GM21528 (cell line): ENCODE measurements around the gene CYSTM1.
"Not testable (repeated sequence)": the region's sequence is repeated elsewhere in the genome, so short reads cannot be mapped to it uniquely, and the experiment has no call there.

Experiments used
- ATAC-seq: cut with Tn5 transposase; IDR thresholded peaks from one replicate; pipeline ENCODE4 v1.9.1; 2021; ENCODE audit warnings: mild to moderate bottlenecking, moderate library complexity; ENCODE audit not compliant: unreplicated experiment, low FRiP score

CYSTM1 gene

GRCh38 chr5:140148508-140148907 is 26.5 kb upstream of the CYSTM1 start:
- ATAC-seq = no peak

GRCh38 chr5:140150201-140150600 is 24.8 kb upstream of the CYSTM1 start:
- no peak for ATAC-seq

GRCh38 chr5:140151144-140152021 is 23.6 kb upstream of the CYSTM1 start:
- ATAC-seq = no peak

- ATAC-seq = no peak
Measured at GRCh38 chr5:140152022-140152999, 22.7 kb upstream of the CYSTM1 start.

- ATAC-seq = no peak
Measured at GRCh38 chr5:140153255-140153654, 21.7 kb upstream of the CYSTM1 start.

- no peak for ATAC-seq
Measured at GRCh38 chr5:140153905-140154304, 21.1 kb upstream of the CYSTM1 start.

GRCh38 chr5:140154710-140155381 is 20.1 kb upstream of the CYSTM1 start:
- not testable (repeated sequence) for ATAC-seq

GRCh38 chr5:140157032-140157781 is 17.8 kb upstream of the CYSTM1 start:
- peak; percentile 90 for ATAC-seq

- ATAC-seq = no peak
Measured at GRCh38 chr5:140159014-140159927, 15.7 kb upstream of the CYSTM1 start.

- ATAC-seq = no peak
Measured at GRCh38 chr5:140162275-140162674, 12.7 kb upstream of the CYSTM1 start.

- no peak for ATAC-seq
Measured at GRCh38 chr5:140162781-140163180, 12.2 kb upstream of the CYSTM1 start.

GRCh38 chr5:140165101-140165922 is 9.7 kb upstream of the CYSTM1 start:
- ATAC-seq = no peak

- no peak for ATAC-seq
Measured at GRCh38 chr5:140165923-140166270, 9.1 kb upstream of the CYSTM1 start.

GRCh38 chr5:140166911-140167310 is 8.1 kb upstream of the CYSTM1 start:
- ATAC-seq = no peak

GRCh38 chr5:140168371-140168770 is 6.6 kb upstream of the CYSTM1 start:
- no peak for ATAC-seq

- no peak for ATAC-seq
Measured at GRCh38 chr5:140169410-140169809, 5.6 kb upstream of the CYSTM1 start.

GRCh38 chr5:140172483-140172882 is 2.5 kb upstream of the CYSTM1 start:
- ATAC-seq = no peak

GRCh38 chr5:140174014-140174413 is 974 bp upstream of the CYSTM1 start:
- no peak for ATAC-seq
